ENCODE data around the gene ZNF600. TPM values are rescaled to one million over a fixed set of nuclear protein-coding genes. Genes with fewer than 3 reads are reported as not detected.
"Not testable (repeated sequence)": the region's sequence is repeated elsewhere in the genome, so short reads cannot be mapped to it uniquely, and the experiment has no call there.

ZNF600 gene
- total RNA-seq (ENCODE audit: unreplicated experiment): 6.6 TPM
- long read RNA-seq, partial matches to known transcripts: 0 of 3 reads
- long read RNA-seq, other reads (novel, unspliced or antisense): 0 of 3 reads

DNA sequence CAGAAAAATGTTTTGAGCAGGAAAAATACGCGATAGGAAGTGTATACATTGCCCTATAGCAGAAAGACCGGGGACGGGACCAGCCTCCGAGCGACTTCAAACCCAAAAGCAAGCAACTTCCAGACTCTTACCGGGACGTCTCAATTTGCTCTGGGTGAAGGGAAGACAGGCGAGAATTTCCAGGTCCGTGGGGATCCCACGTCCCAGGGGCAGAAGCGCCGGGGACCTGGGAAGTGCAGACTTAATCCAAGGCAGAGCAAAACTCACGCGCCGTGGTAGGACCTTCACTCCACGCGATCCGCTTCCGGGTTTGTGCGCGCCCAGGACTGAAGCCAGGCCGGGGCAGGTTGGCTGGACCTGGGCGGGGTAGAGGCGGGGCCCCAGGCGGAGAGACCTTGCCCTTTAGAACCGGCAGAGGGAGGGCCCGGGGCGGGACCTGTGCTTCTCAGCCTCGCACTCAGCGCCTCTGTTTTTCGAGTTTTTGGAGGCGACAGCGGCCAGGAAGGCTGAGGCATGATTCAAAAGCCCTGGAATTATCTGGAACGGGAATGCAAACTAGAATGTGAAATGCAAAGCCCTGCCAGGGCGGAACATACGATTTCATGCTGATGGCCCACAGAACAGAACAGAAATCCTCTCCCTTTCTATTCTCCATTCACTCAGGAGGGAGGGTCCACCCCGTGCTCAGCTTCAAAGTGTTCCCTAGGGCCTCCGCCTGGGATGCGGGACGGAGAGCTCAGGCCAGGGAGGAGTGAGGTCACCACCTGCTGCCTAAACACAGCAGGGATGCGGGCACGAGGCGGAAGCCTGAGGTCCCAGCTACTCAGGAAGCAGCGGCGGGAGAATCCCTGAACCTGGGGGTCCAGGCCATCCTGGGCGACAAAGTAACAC, at the start of gene ZNF600:
TSS of gene ZNF600 (minus strand) at position 328 of the 891 bp plus-strand sequence. CDS start 7,903 bp downstream, outside the sequence.
- peaks cover 11% of the 10 kb centered on the region for H3K36me3 Mint-ChIP-seq (ENCODE audit: low read depth, unreplicated experiment)
- H3K9me3 Mint-ChIP-seq (ENCODE audit: unreplicated experiment); H3K27me3 Mint-ChIP-seq (ENCODE audit: unreplicated experiment); H3K4me1 Mint-ChIP-seq (ENCODE audit: unreplicated experiment); H3K27ac Mint-ChIP-seq (ENCODE audit: unreplicated experiment): not testable (repeated sequence)
- peak; percentile 70 for DNase-seq (ENCODE audit: low spot score)
- peak within 1 kb of the TSS; percentile 90 for H3K4me3 Mint-ChIP-seq (ENCODE audit: unreplicated experiment)

DNA sequence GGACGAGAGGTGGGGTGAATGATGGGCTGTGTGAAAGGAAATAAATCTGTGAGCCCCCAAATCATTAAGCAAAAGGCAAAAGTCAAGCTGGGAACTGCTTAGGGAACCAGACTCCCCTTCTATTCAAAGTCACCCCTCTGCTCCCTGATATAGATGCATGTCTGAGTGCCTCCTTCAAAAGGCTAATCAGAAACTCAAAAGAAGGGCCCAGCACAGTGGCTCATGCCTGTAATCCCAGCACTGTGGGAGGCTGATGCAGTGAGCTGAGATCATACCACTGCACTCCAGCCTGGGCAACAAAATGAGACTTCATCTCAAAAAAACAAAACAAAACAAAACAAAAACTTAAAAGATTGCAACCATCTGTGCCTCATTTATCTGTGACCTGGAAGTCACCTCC, 47.7 kb upstream of the ZNF600 start:
- not testable (repeated sequence) for H3K27ac Mint-ChIP-seq (ENCODE audit: unreplicated experiment); H3K27me3 Mint-ChIP-seq (ENCODE audit: unreplicated experiment); DNase-seq (ENCODE audit: low spot score); H3K9me3 Mint-ChIP-seq (ENCODE audit: unreplicated experiment); H3K4me1 Mint-ChIP-seq (ENCODE audit: unreplicated experiment); H3K4me3 Mint-ChIP-seq (ENCODE audit: unreplicated experiment)
- peaks cover 25% of the 10 kb centered on the region for H3K36me3 Mint-ChIP-seq (ENCODE audit: low read depth, unreplicated experiment)

DNA sequence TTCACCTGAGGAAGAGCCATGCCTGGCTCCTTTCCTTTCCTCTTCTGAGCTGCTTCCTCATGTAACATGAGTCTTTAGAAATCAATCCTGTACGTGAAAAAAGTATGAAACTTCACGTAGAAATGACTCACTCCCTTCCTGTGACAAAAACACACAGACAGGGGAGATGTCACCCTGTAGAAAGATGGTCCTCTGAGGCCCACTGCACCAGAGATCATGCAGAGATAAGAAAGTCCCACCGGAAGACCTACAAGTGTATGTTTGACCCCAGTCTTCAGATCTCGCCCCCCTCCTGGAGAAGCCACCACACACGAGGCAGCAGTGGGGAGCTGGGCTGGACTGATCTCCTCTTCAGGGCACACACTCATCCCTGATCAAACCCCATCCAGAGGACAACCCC, 47.0 kb upstream of the ZNF600 start:
- not testable (repeated sequence) for H3K27me3 Mint-ChIP-seq (ENCODE audit: unreplicated experiment); H3K27ac Mint-ChIP-seq (ENCODE audit: unreplicated experiment); H3K4me3 Mint-ChIP-seq (ENCODE audit: unreplicated experiment); H3K4me1 Mint-ChIP-seq (ENCODE audit: unreplicated experiment); H3K9me3 Mint-ChIP-seq (ENCODE audit: unreplicated experiment); DNase-seq (ENCODE audit: low spot score)
- H3K36me3 Mint-ChIP-seq (ENCODE audit: low read depth, unreplicated experiment): peaks cover 19% of the 10 kb centered on the region

DNA sequence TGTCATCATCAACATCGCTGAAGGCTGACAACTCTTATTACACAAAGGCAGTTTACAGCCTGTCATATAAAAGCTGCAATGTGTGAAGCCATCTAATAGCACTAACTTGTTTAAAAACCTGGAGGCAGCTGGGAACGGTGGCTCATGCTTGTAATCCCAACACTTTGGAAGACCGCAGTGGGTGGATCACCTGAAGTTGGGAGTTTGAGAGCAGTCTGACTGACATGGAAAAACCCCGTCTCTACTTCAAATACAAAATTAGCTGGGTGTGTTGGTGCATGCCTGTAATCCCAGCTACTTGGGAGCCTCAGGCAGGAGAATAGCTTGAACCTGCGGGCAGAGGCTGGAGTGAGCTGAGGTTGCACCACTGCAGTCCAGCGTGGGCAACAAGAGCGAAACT, 43.3 kb upstream of the ZNF600 start:
- H3K27me3 Mint-ChIP-seq (ENCODE audit: unreplicated experiment); H3K4me1 Mint-ChIP-seq (ENCODE audit: unreplicated experiment); H3K4me3 Mint-ChIP-seq (ENCODE audit: unreplicated experiment); H3K9me3 Mint-ChIP-seq (ENCODE audit: unreplicated experiment); H3K27ac Mint-ChIP-seq (ENCODE audit: unreplicated experiment); H3K36me3 Mint-ChIP-seq (ENCODE audit: low read depth, unreplicated experiment); DNase-seq (ENCODE audit: low spot score): not testable (repeated sequence)

DNA sequence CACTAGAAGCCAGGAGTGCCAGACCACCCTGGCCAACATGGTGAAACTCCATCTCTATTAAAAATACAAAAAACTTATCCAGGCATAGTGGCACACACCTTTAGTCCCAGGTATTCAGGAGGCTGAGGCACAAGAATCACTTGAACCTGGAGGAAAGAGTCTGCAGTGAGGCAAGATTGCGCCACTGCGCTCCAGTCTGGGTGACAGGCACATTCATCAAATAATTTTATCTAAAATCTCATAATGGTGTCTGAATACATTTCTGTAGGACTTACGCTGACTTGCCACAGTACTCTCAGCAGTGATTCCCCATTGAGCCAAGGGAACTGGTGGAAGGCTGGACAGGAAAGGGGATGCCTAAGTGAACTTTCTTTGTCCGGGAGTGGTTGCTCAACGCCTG, 39.2 kb upstream of the ZNF600 start:
- Mint-ChIP-seq H3K27ac (ENCODE audit: unreplicated experiment) (no peak overlapping the region), H3K36me3 (ENCODE audit: low read depth, unreplicated experiment) (peaks cover 7% of the 10 kb centered on the region), H3K4me1 (ENCODE audit: unreplicated experiment) (peaks cover 4% of the 10 kb centered on the region), H3K4me3 (ENCODE audit: unreplicated experiment) (no peak overlapping the region), H3K9me3 (ENCODE audit: unreplicated experiment) (no peaks in the 10 kb centered on the region), H3K27me3 (ENCODE audit: unreplicated experiment) (peaks cover 5% of the 10 kb centered on the region)
- TF ChIP-seq, protein P1, sequence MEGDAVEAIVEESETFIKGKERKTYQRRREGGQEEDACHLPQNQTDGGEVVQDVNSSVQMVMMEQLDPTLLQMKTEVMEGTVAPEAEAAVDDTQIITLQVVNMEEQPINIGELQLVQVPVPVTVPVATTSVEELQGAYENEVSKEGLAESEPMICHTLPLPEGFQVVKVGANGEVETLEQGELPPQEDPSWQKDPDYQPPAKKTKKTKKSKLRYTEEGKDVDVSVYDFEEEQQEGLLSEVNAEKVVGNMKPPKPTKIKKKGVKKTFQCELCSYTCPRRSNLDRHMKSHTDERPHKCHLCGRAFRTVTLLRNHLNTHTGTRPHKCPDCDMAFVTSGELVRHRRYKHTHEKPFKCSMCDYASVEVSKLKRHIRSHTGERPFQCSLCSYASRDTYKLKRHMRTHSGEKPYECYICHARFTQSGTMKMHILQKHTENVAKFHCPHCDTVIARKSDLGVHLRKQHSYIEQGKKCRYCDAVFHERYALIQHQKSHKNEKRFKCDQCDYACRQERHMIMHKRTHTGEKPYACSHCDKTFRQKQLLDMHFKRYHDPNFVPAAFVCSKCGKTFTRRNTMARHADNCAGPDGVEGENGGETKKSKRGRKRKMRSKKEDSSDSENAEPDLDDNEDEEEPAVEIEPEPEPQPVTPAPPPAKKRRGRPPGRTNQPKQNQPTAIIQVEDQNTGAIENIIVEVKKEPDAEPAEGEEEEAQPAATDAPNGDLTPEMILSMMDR (IDR thresholded peaks at IDR 0.05; ENCODE audit: unreplicated experiment): no peak
- DNase-seq (ENCODE audit: low spot score): no peak

DNA sequence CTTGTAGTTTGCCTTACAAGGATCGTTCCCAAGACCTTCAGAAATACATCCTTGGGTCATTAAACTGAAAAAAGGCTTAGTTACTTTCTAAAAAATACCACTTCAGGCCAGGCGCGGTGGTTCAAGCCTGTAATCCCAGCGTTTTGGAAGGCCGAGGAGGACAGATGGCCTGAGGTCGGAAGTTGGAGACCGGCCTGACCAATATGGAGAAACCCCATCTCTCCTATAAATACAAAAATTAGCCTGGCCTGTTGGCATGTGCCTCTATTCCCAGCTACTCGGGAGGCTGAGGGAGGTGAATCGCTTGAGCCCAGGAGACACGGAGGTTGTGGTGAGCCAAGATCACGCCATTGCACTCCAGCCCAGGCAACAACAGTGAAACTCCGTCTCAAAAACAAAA, 37.1 kb upstream of the ZNF600 start:
- Mint-ChIP-seq H3K27ac (ENCODE audit: unreplicated experiment) (no peak overlapping the region), H3K9me3 (ENCODE audit: unreplicated experiment) (no peaks in the 10 kb centered on the region), H3K36me3 (ENCODE audit: low read depth, unreplicated experiment) (peaks cover 9% of the 10 kb centered on the region), H3K27me3 (ENCODE audit: unreplicated experiment) (peaks cover 6% of the 10 kb centered on the region), H3K4me1 (ENCODE audit: unreplicated experiment) (peaks cover 8% of the 10 kb centered on the region), H3K4me3 (ENCODE audit: unreplicated experiment) (no peak overlapping the region)
- TF ChIP-seq, protein P1 (IDR thresholded peaks at IDR 0.05; ENCODE audit: unreplicated experiment): no peak
- no peak for DNase-seq (ENCODE audit: low spot score)

DNA sequence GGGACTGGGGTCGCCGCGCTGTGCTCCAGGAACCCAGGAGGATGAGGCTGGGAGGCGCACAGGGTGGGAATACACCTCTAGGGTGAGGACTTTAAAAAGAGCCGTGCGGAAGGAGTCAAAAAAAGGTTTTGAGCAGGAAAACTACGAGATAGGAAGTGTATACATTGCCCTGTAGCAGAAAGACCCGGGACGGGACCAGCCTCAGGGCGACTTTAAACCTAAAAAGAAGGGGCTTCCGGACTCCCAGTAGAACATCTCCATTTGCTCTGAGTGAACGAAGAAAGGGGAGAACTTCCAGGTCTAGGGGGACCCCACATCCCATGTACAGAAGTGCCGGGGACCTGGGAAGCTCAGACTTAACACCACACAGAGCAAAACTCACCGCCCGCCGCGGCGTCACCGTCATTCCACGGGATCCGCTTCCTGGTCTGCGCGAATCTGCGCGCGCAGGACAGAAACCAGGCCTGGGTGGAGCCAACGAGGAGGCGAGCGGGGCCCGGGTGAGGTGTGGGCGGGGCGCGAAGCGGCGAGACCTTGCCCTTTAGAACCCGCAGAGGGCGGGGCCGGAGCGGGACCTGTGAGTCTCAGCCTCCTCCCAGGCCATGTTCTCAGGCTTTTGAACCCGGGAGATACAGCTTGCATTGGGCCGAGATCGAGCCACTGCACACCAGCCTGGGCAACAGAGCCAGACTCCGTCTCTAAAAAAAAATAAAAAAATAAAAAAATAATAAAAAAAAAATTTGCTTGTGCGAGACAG, 34.8 kb upstream of the ZNF600 start, which contains the start of gene ZNF28:
TSS of gene ZNF28 (minus strand) at position 430 of the 757 bp plus-strand sequence. CDS start 3,675 bp downstream, outside the sequence.
- Mint-ChIP-seq H3K4me3 (ENCODE audit: unreplicated experiment) (peak within 1 kb of the TSS; percentile 97), H3K27ac (ENCODE audit: unreplicated experiment) (peak within 1 kb of the TSS; percentile 7), H3K36me3 (ENCODE audit: low read depth, unreplicated experiment) (peaks cover 16% of the 10 kb centered on the region)
- not testable (repeated sequence) for H3K9me3 Mint-ChIP-seq (ENCODE audit: unreplicated experiment); H3K4me1 Mint-ChIP-seq (ENCODE audit: unreplicated experiment); H3K27me3 Mint-ChIP-seq (ENCODE audit: unreplicated experiment)
- DNase-seq (ENCODE audit: low spot score): peak; percentile 56

DNA sequence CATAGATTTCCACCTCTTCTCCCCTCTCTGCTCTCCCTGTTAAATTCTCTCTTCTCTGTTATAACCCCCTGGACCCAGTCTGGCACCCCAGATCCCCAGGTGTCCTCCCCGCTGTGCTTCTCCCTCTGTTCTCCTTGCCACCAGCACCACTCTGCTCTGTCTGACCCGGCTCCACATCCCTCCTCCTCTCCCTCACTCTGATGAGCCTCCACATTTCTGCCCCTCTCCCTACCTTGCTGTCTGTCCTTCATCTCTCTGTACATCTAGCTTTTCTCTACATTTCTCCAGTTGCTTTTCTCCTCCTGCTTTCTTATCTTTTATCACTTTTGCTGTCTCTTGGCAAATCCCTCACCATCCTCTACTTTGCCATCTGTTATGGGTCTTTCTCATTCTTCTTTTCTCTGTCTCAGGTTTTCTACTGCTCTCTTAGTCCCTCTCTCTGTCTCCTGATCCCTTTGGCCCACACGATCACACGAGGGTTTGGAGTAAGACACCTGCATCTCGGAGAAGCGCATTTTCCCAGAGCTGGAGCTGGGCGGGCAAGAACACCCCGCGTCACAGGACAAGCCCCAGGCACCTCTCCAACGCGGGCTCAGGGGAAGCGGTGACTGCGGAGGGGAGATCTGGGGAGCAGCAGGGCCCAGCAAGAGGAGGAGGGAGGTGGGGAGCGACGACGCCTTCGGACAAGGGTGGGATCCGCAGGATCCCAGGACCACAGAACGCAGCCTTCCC, 34.0 kb upstream of the ZNF600 start:
- Mint-ChIP-seq H3K27ac (ENCODE audit: unreplicated experiment) (peak overlapping the region; percentile 7), H3K36me3 (ENCODE audit: low read depth, unreplicated experiment) (peaks cover 16% of the 10 kb centered on the region), H3K4me3 (ENCODE audit: unreplicated experiment) (peak overlapping the region; percentile 97)
- peak; percentile 15 for DNase-seq (ENCODE audit: low spot score)
- H3K27me3 Mint-ChIP-seq (ENCODE audit: unreplicated experiment); H3K4me1 Mint-ChIP-seq (ENCODE audit: unreplicated experiment); H3K9me3 Mint-ChIP-seq (ENCODE audit: unreplicated experiment): not testable (repeated sequence)

All from endothelial cell (in vitro differentiated cells).